Pancreas (tissue), 10 donors: ENCODE results near the gene DPP9. TPM values are rescaled to one million over a fixed set of nuclear protein-coding genes. Genes with fewer than 3 reads are reported as not detected.

Experiments
- ATAC-seq, 4 donors: fragments of 200-7000 bp; cut with Tn5 transposase; one replicate each; pipeline versions ENCODE4 v1.8.0 to v1.9.1; 2020; ENCODE audit warnings: mild to moderate bottlenecking in 4 of 4, moderate library complexity in 4 of 4
- DNase-seq, 6 donors: peaks; one replicate each; pipeline ENCODE4 v3.0.0-alpha.2; 2020
- FAIRE-seq: peaks from 2 replicates; lab custom pipeline; 2012; peaks lifted over from hg19 to GRCh38; lab: Jason Lieb, UNC
- H3K27ac ChIP-seq, 4 donors: fragments of 200-600 bp; sonication (generic); 1 replicate in 3 of 4; 2 replicates in 1 of 4; pipeline versions ENCODE4 v1.5.0 to v1.8.0; 2020
- H3K27me3 ChIP-seq, 4 donors: fragments of 200-600 bp; one replicate each; pipeline ENCODE4 v1.8.0; 2021
- H3K36me3 ChIP-seq, 3 donors: fragments of 200-600 bp; sonication (generic) in 1 of 3; one replicate each; pipeline versions ENCODE4 v1.5.0 to v1.8.0; 2020 to 2021
- H3K4me1 ChIP-seq, 3 donors: fragments of 200-600 bp; one replicate each; pipeline ENCODE4 v1.8.0; 2021
- H3K4me3 ChIP-seq, 4 donors: fragments of 200-600 bp; sonication (generic) in 2 of 4; one replicate each; pipeline versions ENCODE4 v1.5.0 to v1.8.0; 2020 to 2021
- H3K9me3 ChIP-seq, 4 donors: fragments of 200-600 bp; one replicate each; pipeline ENCODE4 v1.8.0; 2021
- CTCF ChIP-seq, 4 donors: fragments of 200-600 bp; sonication (generic) in 3 of 4; IDR thresholded peaks; one replicate each; pipeline versions ENCODE4 v1.5.0 to v1.8.0; 2021; ENCODE audit warnings: antibody characterized with exemption in 4 of 4
- WGBS, 2 donors: extraction: QIAGEN DNeasy Blood & Tissue Kit; methylation state at CpG; one replicate each; pipeline ENCODE4 v1.1.7; 2013; 5-methylcytosine and 5-hydroxymethylcytosine counted together
- intact Hi-C, 3 donors: fragments of 100-400 bp; cut with DNase I; formaldehyde crosslinking; loops; one replicate each; pipeline versions ENCODE4 v1.11.1 to v1.14.2; 2022
- polyA plus RNA-seq, 2 donors: library from polyadenylated mRNA; stranded (reverse); fragments of 200-250 nt; gene quantifications; one replicate each; pipeline ENCODE4 v1.2.3, GENCODE V29; 2013
- total RNA-seq, 6 donors: library from RNA; stranded (reverse); fragmentation: NEBNext Ultra II Directional in 4 of 6; extraction: Animal tissue kit (Norgen Biotek cat#: 25700) in 4 of 6; gene quantifications; one replicate each; pipeline versions ENCODE4 v1.2.1 to v1.2.4, GENCODE V29; 2021 to 2023
- donor health status: healthy with polysubstance abuse.
- donor health status: DM: no; HTN: no; CAD: no; lungs with moderate emphysema.
- donor health status: DM: no; HTN: no; CAD: no.
- donor health status: control.
- donor health status: control.
- donor health status: Bipolar disorder and iron deficiency.
- donor health status: DM: yes; HTN: yes; CAD: no.
- donor health status: DM: no; HTN: no; CAD: no.
- donor health status: DM: no; HTN: no; CAD: no.
- donor health status: DM: yes; HTN: yes; CAD: no.

Gene DPP9
- total and polyA plus RNA-seq, 8 donors: 19.0 to 47.4 (median 26.1) TPM

- Histone ChIP-seq H3K27ac (no peak overlapping the region), H3K4me1 (peaks cover 0 to 2% (median 0%) of the 10 kb centered on the region in 3 donors), H3K9me3 (no peaks in the 10 kb centered on the region), H3K4me3 (no peak overlapping the region), H3K27me3 (no peaks in the 10 kb centered on the region), H3K36me3 (no peaks in the 10 kb centered on the region)
- TF ChIP-seq CTCF (IDR thresholded peaks at IDR 0.05): no peak
- 61 to 74% methylated on average over 2 of the region's 2 CpGs for WGBS, 2 donors
- ATAC-seq: no peak
- DNase-seq: no peak
- FAIRE-seq: no peak
- intact Hi-C loops: no loop called here
Observed at GRCh38 chr19:4740092-4740491, 16.4 kb upstream of the DPP9 start.

GRCh38 chr19:4738734-4739133, 15.1 kb upstream of the DPP9 start:
- ATAC-seq: no peak
- intact Hi-C loops: loop anchor here in 2 of 3 donors (10.0 kb wide), 1 partner anchor 46 kb away; no protein-coding TSS in a partner anchor
- DNase-seq: no peak
- H3K27me3 ChIP-seq: no peaks in the 10 kb centered on the region
- WGBS, 2 donors: 44 to 52% methylated on average over 4 of the region's 4 CpGs
- H3K9me3 ChIP-seq: no peaks in the 10 kb centered on the region
- no peak overlapping the region for H3K27ac ChIP-seq
- FAIRE-seq: no peak
- no peaks in the 10 kb centered on the region for H3K4me1 ChIP-seq
- no peak for TF ChIP-seq CTCF (IDR thresholded peaks at IDR 0.05)
- H3K4me3 ChIP-seq: no peak overlapping the region
- no peaks in the 10 kb centered on the region for H3K36me3 ChIP-seq

- TF ChIP-seq CTCF (IDR thresholded peaks at IDR 0.05): no peak
- 12 to 15% methylated on average over 11 of the region's 11 CpGs for WGBS, 2 donors
- no peaks in the 10 kb centered on the region for H3K4me1 ChIP-seq
- intact Hi-C loops: loop anchor here in 2 of 3 donors (10.0 kb wide), 1 partner anchor 47 kb away; no protein-coding TSS in a partner anchor
- H3K27me3 ChIP-seq: no peaks in the 10 kb centered on the region
- FAIRE-seq (no peak), DNase-seq (no peak), ATAC-seq (no peak)
- H3K36me3 ChIP-seq: no peaks in the 10 kb centered on the region
- no peaks in the 10 kb centered on the region for H3K9me3 ChIP-seq
- H3K4me3 ChIP-seq: no peak overlapping the region
- H3K27ac ChIP-seq: no peak overlapping the region
Observed at GRCh38 chr19:4737955-4738600, 14.4 kb upstream of the DPP9 start.

GRCh38 chr19:4733755-4734345, 10.2 kb upstream of the DPP9 start:
- FAIRE-seq: no peak
- intact Hi-C loops: loop anchor here (5.0 to 10.0 kb wide), 2 partner anchors 51 to 53 kb away; no protein-coding TSS in a partner anchor

More at GRCh38 chr19:4733755-4734345, 10.2 kb upstream of the DPP9 start:
- H3K4me3 ChIP-seq: no peak overlapping the region
- no peaks in the 10 kb centered on the region for H3K4me1 ChIP-seq
- H3K27ac ChIP-seq: no peak overlapping the region
- ATAC-seq: no peak
- WGBS, 2 donors: 31 to 32% methylated on average over 1 of the region's 1 CpG
- no peak for TF ChIP-seq CTCF (IDR thresholded peaks at IDR 0.05)
- no peaks in the 10 kb centered on the region for H3K9me3 ChIP-seq
- DNase-seq: no peak
- H3K27me3 ChIP-seq: no peaks in the 10 kb centered on the region
- no peaks in the 10 kb centered on the region for H3K36me3 ChIP-seq
